GM23338 (cell line): ENCODE results near the gene SNCA.

ENCODE experiments used
- CREB1 ChIP-seq: fragments of 250-450 bp; sonication (Bioruptor Pico); IDR thresholded peaks from 2 replicates; pipeline ENCODE4 v1.5.0; 2020; ENCODE audit warnings: low read depth, mild to moderate bottlenecking, moderate library complexity
- CTCF ChIP-seq, 2 experiments: fragments of 200-600 bp in 1 of 2; sonication (generic) in 1 of 2; conservative IDR thresholded peaks; 2 replicates each; pipeline versions ENCODE4 v1.5.1 to v1.6.1; 2016 to 2017; ENCODE audit warnings: antibody characterized with exemption in 2 of 2, low read depth in 2 of 2, mild to moderate bottlenecking in 2 of 2, moderate library complexity in 1 of 2
- EZH2 ChIP-seq: fragments of 200-600 bp; sonication (generic); IDR thresholded peaks from one replicate; pipeline ENCODE4 v1.8.0; 2017; ENCODE audit warnings: antibody characterized with exemption, mild to moderate bottlenecking, low read depth; ENCODE audit not compliant: unreplicated experiment

DNA sequence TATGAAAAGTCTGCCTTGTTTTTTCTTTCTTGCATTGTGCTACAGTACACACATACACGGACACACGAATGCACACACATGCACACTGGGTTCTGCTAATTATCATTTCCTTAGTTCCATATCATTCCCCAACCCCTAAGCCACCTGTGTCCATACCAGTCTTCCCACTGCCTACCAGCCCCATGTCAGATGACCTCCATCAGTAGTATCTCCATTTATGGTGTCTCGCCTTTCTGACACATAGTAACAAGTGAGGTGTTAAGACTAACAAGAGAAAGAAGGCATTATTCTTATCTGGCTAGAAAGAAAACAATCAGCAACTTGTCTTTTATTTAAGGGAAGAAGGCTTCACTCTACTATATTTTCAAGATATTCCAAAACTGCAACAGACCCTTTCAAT, 67.1 kb downstream of the SNCA start:
- no peak for TF ChIP-seq EZH2
- TF ChIP-seq CREB1 (CRISPR knock-in tag), result no peak
- no peak for TF ChIP-seq CTCF (conservative IDR thresholded peaks at IDR 0.05; ENCODE audit: low read depth in 2 of 2)
